HAP-1 (cell line): ENCODE results near the gene ISG15.

ENCODE experiments used
- DNase-seq, 2 experiments: peaks; one replicate each; pipeline ENCODE4 v3.0.0-alpha.2; 2016 to 2020; ENCODE audit warnings: low spot score in 2 of 2
- H3K27me3 ChIP-seq: fragments of 250-450 bp; sonication (Bioruptor Pico); 2 replicates; pipeline ENCODE4 v1.5.1; 2020; ENCODE audit warnings: low read depth, mild to moderate bottlenecking, moderate library complexity
- H3K36me3 ChIP-seq: fragments of 250-450 bp; sonication (Bioruptor Pico); replicated peaks from 2 replicates; pipeline ENCODE4 v1.5.1; 2020; ENCODE audit warnings: mild to moderate bottlenecking
- H3K4me1 ChIP-seq: fragments of 250-450 bp; sonication (Bioruptor Pico); 2 replicates; pipeline ENCODE4 v1.5.1; 2020; ENCODE audit warnings: mild to moderate bottlenecking
- H3K4me3 ChIP-seq: fragments of 250-450 bp; sonication (Bioruptor Pico); 2 replicates; pipeline ENCODE4 v1.5.1; 2020; ENCODE audit warnings: mild to moderate bottlenecking, moderate library complexity
- H3K9me3 ChIP-seq: fragments of 250-450 bp; sonication (Bioruptor Pico); 2 replicates; pipeline ENCODE4 v1.5.1; 2020; ENCODE audit warnings: mild to moderate bottlenecking, moderate library complexity
- in situ Hi-C: fragments of 300-500 bp; cut with MboI; formaldehyde crosslinking; loops from 3 replicates; pipeline ENCODE4 v1.14.3; 2020; ENCODE audit warnings: low sequenced_read_pairs, inconsistent platforms, mixed read lengths

The ISG15 gene

DNA sequence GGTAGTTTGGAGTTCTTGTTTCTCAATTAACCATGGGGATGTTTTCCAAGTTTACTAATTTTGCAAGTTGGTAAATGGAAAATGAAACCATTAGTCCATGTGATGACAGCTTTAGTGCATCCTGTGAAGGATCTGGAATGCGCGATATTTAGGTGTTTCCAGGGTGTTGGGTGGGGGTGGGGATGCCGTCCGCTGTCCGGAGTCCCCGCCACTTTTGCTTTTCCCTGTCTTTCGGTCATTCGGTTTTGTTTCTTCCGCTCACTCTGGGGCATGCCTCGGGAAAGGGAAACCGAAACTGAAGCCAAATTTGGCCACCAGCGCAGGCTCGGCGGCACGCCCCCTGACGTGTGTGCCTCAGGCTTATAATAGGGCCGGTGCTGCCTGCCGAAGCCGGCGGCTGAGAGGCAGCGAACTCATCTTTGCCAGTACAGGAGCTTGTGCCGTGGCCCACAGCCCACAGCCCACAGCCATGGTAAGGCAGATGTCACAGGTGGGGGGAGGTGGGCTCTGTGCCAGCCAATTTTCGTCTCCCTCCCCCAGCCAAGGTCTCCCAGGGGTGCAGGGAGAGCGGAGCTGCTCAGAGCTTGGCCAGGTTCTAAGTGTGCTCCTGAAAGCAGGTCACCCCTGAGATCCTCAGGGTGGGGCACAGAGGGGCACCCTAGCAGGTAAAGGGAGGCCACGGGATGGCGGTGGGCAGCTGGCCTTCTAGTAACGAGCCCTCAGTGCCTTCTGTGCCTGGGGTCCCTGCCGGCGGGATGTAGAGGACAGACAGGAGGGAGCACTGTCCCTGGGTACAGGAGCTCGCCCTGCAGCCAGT is at the start of gene ISG15:
TSS of gene ISG15 (plus strand) at position 393 of the 817 bp plus-strand sequence. CDS start at position 470, 77 bp downstream.
- Histone ChIP-seq H3K4me1 (peaks cover 11% of the 10 kb centered on the region), H3K9me3 (no peaks in the 10 kb centered on the region), H3K36me3 (peaks cover 4% of the 10 kb centered on the region; the same call in 1 of the 2 replicates), H3K4me3 (peak within 1 kb of the TSS; percentile 41), H3K27me3 (no peaks in the 10 kb centered on the region)
- in situ Hi-C loops, result no loop called here
- peak; percentile 74 to 88 for DNase-seq

DNA sequence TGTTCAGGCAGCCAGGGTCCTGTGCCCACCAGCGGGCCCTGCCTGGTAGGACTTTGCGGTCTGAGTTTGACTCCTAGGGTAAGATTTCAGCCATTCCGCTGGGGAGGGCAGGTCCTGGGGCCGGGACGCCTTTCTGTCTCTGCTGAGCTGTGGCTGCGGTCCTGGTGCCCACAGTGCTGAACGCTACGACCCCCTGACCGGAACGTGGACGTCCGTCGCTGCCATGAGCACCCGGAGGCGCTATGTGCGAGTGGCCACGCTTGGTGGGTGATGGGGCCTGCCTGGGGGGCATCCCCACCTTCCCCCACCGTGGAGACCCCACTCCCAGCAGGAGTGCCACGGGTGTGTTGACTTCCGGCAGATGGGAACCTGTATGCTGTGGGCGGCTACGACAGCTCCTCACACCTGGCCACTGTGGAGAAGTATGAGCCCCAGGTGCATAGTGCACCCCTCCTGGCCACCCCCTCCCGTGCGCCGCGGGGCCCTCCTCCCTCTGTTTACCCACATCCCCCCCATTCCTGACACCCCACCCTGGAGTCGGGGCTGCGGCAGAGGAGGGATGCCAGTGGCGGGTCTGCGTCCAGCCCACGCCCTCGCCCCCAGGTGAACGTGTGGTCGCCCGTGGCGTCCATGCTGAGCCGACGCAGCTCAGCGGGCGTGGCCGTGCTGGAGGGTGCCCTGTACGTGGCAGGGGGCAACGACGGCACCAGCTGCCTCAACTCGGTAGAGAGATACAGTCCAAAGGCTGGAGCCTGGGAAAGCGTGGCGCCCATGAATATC is 49.4 kb upstream of the ISG15 start:
- Histone ChIP-seq H3K4me3 (no peak overlapping the region), H3K27me3 (no peaks in the 10 kb centered on the region), H3K9me3 (no peaks in the 10 kb centered on the region), H3K36me3 (peaks cover 29% of the 10 kb centered on the region), H3K4me1 (peaks cover 19% of the 10 kb centered on the region)
- in situ Hi-C loops, result no loop called here
- DNase-seq, result no peak

DNA sequence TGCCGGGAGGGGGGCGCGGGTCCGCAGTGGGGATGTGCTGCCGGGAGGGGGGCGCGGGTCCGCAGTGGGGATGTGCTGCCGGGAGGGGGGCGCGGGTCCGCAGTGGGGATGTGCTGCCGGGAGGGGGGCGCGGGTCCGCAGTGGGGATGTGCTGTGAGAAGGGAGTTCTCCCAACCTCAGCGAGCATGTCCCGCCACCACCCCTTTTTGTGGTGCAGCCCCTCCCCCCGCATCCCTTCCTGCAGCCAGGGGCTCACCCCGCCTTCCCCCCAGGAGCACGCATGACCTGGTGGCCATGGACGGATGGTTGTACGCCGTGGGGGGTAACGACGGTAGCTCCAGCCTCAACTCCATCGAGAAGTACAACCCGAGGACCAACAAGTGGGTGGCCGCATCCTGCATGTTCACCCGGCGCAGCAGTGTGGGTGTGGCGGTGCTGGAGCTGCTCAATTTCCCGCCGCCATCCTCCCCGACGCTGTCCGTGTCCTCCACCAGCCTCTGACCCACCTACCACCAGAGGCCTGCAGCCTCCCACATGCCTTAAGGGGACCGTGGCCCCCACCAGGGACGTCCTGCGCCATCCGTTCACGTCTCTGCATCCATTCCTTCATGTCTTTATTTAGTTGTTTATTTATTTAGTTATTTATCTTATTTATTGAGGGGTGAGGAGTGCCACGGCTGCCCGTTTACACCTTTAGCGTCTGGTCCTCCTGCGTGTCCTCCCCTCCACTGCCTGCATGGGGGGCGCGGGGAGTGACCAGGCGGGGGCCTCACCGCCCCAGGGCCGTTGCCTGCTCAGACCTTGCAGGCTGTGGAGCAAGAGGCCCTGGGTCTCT is 48.4 kb upstream of the ISG15 start:
- in situ Hi-C loops, result no loop called here
- Histone ChIP-seq H3K4me1 (peaks cover 19% of the 10 kb centered on the region), H3K36me3 (peaks cover 29% of the 10 kb centered on the region), H3K9me3 (no peaks in the 10 kb centered on the region), H3K4me3 (no peak overlapping the region), H3K27me3 (no peaks in the 10 kb centered on the region)
- DNase-seq, result no peak

DNA sequence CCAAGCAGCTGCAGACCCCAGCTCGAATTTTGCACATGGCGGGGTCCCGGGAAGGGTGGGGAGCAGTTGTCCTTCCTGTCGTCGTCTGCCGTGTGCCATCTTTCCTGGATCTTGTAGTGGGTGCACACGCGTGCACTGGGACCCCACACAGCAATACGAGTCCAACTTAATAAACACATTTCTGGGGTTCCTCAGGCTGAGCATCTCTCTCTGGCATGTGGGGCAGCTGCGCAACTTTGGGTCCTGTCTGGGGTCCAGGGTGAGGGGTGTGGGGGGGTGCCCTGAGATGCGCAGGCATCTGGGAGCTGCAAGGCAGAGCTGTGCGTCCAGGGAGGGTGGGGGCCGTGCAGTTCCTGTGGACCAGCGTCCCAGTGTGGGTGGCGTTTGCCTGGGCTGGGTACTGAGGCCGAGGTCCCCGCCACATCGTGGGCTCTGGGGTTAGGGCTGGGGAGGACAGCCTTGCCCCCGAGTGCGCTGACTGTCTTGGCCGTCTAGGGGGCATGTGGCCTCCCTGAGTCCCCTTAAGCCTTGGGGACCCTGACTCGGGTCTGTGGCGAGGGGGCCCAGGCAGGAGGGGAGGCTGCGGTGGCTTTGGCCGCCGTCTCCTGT is 47.7 kb upstream of the ISG15 start:
- Histone ChIP-seq H3K27me3 (no peaks in the 10 kb centered on the region), H3K4me3 (no peak overlapping the region; the same call in 1 of the 2 replicates), H3K4me1 (peaks cover 19% of the 10 kb centered on the region), H3K9me3 (no peaks in the 10 kb centered on the region), H3K36me3 (peaks cover 29% of the 10 kb centered on the region)
- in situ Hi-C loops, result no loop called here
- no peak for DNase-seq

DNA sequence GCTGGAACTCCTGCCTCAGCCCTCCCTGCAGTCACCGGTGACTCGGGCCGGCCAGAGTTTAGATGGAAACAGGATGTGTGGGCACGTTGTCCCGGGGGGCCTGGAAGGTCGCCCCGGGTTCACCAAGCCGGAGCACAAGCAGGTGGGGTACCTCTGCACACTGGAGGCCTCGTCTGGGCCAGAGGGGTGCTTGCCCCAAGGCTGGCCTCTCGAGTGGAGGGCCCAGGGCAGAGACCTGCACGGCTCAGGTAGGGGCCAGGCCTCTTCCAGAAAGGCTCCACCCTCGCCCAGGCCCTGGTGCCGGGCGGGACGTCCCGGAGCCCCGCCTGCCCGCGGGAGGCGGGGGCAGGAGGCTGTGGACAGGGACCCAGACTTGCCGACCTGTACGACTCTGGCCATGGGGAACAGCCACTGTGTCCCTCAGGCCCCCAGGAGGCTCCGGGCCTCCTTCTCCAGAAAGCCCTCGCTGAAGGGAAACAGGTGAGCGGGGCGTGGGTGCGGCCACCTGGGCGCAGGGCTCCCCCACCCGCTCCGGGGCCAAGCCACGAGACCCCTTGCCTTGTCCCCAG is 47.1 kb upstream of the ISG15 start, which contains the start of gene PLEKHN1:
TSS of gene PLEKHN1 (plus strand) at position 348 of the 569 bp plus-strand sequence. CDS start at position 398, 50 bp downstream.
- H3K9me3 ChIP-seq, result no peaks in the 10 kb centered on the region
- no peaks in the 10 kb centered on the region for H3K27me3 ChIP-seq
- H3K36me3 ChIP-seq, result peaks cover 29% of the 10 kb centered on the region
- H3K4me3 ChIP-seq, result peak within 1 kb of the TSS; percentile 44
- in situ Hi-C loops, result no loop called here
- DNase-seq, result peak in 1 of 2 experiments; percentile 65
- H3K4me1 ChIP-seq, result peaks cover 19% of the 10 kb centered on the region

- peaks cover 14% of the 10 kb centered on the region for H3K4me1 ChIP-seq
- no peaks in the 10 kb centered on the region for H3K27me3 ChIP-seq
- DNase-seq, result peak; percentile 65 to 85
- H3K36me3 ChIP-seq, result peaks cover 29% of the 10 kb centered on the region
- in situ Hi-C loops, result no loop called here
- H3K4me3 ChIP-seq, result peak overlapping the region; percentile 44
- no peaks in the 10 kb centered on the region for H3K9me3 ChIP-seq
Observed at GRCh38 chr1:966704-967300, 46.5 kb upstream of the ISG15 start.

- no peaks in the 10 kb centered on the region for H3K27me3 ChIP-seq
- DNase-seq, result no peak
- H3K9me3 ChIP-seq, result no peaks in the 10 kb centered on the region
- in situ Hi-C loops, result no loop called here
- peaks cover 14% of the 10 kb centered on the region for H3K4me1 ChIP-seq
- H3K36me3 ChIP-seq, result peaks cover 22% of the 10 kb centered on the region
- peak overlapping the region; percentile 44; the same call in 1 of the 2 replicates for H3K4me3 ChIP-seq
Observed at GRCh38 chr1:967466-968343, 45.6 kb upstream of the ISG15 start.

GRCh38 chr1:969260-969855 is 43.9 kb upstream of the ISG15 start:
- Histone ChIP-seq H3K4me3 (no peak overlapping the region), H3K36me3 (peaks cover 10% of the 10 kb centered on the region; the same call in 1 of the 2 replicates), H3K9me3 (no peaks in the 10 kb centered on the region), H3K27me3 (no peaks in the 10 kb centered on the region), H3K4me1 (peaks cover 14% of the 10 kb centered on the region)
- DNase-seq, result no peak
- in situ Hi-C loops, result no loop called here

- no peak for DNase-seq
- in situ Hi-C loops, result no loop called here
- H3K4me1 ChIP-seq, result peaks cover 14% of the 10 kb centered on the region
- H3K4me3 ChIP-seq, result no peak overlapping the region
- peaks cover 3% of the 10 kb centered on the region; the same call in 1 of the 2 replicates for H3K36me3 ChIP-seq
- no peaks in the 10 kb centered on the region for H3K27me3 ChIP-seq
- no peaks in the 10 kb centered on the region for H3K9me3 ChIP-seq
Observed at GRCh38 chr1:970242-970972, 42.9 kb upstream of the ISG15 start.

DNA sequence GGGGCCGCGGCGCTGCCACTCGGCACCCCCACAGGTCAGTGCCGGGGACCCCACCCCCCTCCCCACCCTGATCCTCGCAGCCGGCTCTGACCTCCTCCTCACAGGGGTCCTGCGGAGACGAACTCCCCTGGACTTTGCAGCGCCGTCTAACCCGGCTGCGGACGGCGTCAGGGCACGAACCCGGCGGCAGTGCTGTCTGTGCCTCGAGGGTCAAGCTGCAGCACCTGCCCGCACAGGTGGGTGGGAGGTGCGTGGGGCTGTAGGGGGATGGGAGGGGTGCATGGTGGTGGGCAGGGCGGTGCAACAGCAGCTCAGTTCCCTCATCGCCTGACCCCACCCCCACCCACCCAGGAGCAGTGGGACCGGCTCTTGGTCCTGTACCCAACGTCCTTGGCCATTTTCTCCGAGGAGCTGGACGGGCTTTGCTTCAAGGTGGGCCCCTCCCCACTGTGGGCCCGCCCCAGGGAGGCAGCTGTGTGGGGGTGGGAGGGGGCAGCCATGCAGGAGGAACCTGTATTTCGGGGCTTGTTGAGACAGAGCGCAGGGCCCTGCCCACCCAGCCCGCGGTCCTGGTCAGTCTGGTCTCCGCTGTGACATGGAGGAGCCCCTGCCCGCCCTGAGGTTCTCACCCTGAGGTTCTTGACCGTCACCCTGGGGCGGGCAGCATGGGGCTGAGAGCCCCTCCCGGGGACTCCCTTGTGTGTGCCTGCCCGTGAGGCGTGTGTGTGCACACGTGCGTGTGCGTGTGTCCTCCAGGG is 42.1 kb upstream of the ISG15 start:
- in situ Hi-C loops, result no loop called here
- Histone ChIP-seq H3K9me3 (no peaks in the 10 kb centered on the region), H3K27me3 (no peaks in the 10 kb centered on the region), H3K4me1 (peaks cover 12% of the 10 kb centered on the region), H3K4me3 (no peak overlapping the region), H3K36me3 (no peaks in the 10 kb centered on the region)
- DNase-seq, result no peak
